HepG2 (cell line): ENCODE data around the gene NOTUM. TPM values are rescaled to one million over a fixed set of nuclear protein-coding genes. Genes with fewer than 3 reads are reported as not detected.

Source experiments
- AHDC1 ChIP-seq: sonication (generic); formaldehyde crosslinking; IDR thresholded peaks from 2 replicates; pipeline ENCODE4 v1.5.1; 2020; ENCODE audit warnings: mild to moderate bottlenecking, missing genetic modification reagents, borderline replicate concordance
- ARNT ChIP-seq: fragments of 450-650 bp; IDR thresholded peaks from 2 replicates; pipeline ENCODE4 v1.6.1; 2017
- ARNT2 ChIP-seq: sonication (generic); formaldehyde crosslinking; IDR thresholded peaks from 2 replicates; pipeline ENCODE4 v1.8.0; 2022; ENCODE audit warnings: mild to moderate bottlenecking, low read depth, missing genetic modification reagents, moderate library complexity
- BRD4 ChIP-seq: sonication (generic); formaldehyde crosslinking; IDR thresholded peaks from 2 replicates; pipeline ENCODE4 v1.4.0; 2020; ENCODE audit warnings: missing genetic modification reagents
- CBX1 ChIP-seq: IDR thresholded peaks from one replicate; pipeline ENCODE4 v1.6.1; 2016; ENCODE audit warnings: antibody characterized with exemption, low read depth
- CTCF ChIP-seq: sonication (generic); formaldehyde crosslinking; IDR thresholded peaks from 2 replicates; pipeline ENCODE4 v1.5.0; 2020; ENCODE audit warnings: mild to moderate bottlenecking, missing genetic modification reagents, moderate library complexity
- ISX ChIP-seq: sonication (generic); formaldehyde crosslinking; conservative IDR thresholded peaks from 2 replicates; pipeline ENCODE4 v1.5.0; 2020; ENCODE audit warnings: missing genetic modification reagents
- KAT2B ChIP-seq: fragments of 150-350 bp; IDR thresholded peaks from 2 replicates; pipeline ENCODE4 v1.6.1; 2014; ENCODE audit warnings: low read depth, low read length, borderline replicate concordance
- LBX2 ChIP-seq: sonication (generic); formaldehyde crosslinking; IDR thresholded peaks from 2 replicates; pipeline ENCODE4 v1.5.0; 2020; ENCODE audit warnings: missing genetic modification reagents, mild to moderate bottlenecking, borderline replicate concordance
- MYC ChIP-seq: sonication (generic); formaldehyde crosslinking; IDR thresholded peaks from 2 replicates; pipeline ENCODE4 v1.9.0; 2021; ENCODE audit warnings: missing genetic modification reagents, borderline replicate concordance
- PHF21A ChIP-seq: sonication (generic); formaldehyde crosslinking; IDR thresholded peaks from 2 replicates; pipeline ENCODE4 v1.5.0; 2020; ENCODE audit warnings: mild to moderate bottlenecking, missing genetic modification reagents
- TAF15 ChIP-seq: fragments of 200-400 bp; formaldehyde crosslinking; IDR thresholded peaks from one replicate; pipeline ENCODE4 v1.6.1; 2018; ENCODE audit warnings: mild to moderate bottlenecking, low read depth, low read length; ENCODE audit not compliant: poor library complexity, severe bottlenecking
- ZNF30 ChIP-seq: sonication (generic); formaldehyde crosslinking; IDR thresholded peaks from 2 replicates; pipeline ENCODE4 v1.5.0; 2020; ENCODE audit warnings: mild to moderate bottlenecking, missing genetic modification reagents
- ZNF337 ChIP-seq: sonication (generic); formaldehyde crosslinking; IDR thresholded peaks from 2 replicates; pipeline ENCODE4 v1.5.1; 2020; ENCODE audit warnings: missing genetic modification reagents, low read depth, mild to moderate bottlenecking, borderline replicate concordance
- ZNF672 ChIP-seq: sonication (generic); formaldehyde crosslinking; IDR thresholded peaks from 2 replicates; pipeline ENCODE4 v1.8.1; 2022; ENCODE audit warnings: missing genetic modification reagents
- ZNF761 ChIP-seq: sonication (generic); formaldehyde crosslinking; conservative IDR thresholded peaks from 2 replicates; pipeline ENCODE4 v1.4.0; 2020; ENCODE audit warnings: mild to moderate bottlenecking, missing genetic modification reagents
- ZNF883 ChIP-seq: sonication (generic); formaldehyde crosslinking; IDR thresholded peaks from 2 replicates; pipeline ENCODE4 v1.5.1; 2020; ENCODE audit warnings: mild to moderate bottlenecking, missing genetic modification reagents; ENCODE audit errors: not compliant biosample characterization
- polyA plus RNA-seq, 8 experiments: library from polyadenylated mRNA; depleted of rRNA in 3 of 8; stranded (reverse) in 7 of 8; unstranded in 1 of 8; fragments of >200 nt; fragmentation: Illumina TruSeq in 4 of 8; extraction: Trizol in 4 of 8; gene quantifications; 2 replicates each; pipeline versions ENCODE4 v1.2.1 to v1.2.3, GENCODE V29; 2011 to 2016; ENCODE audit warnings: low read depth in 4 of 8, missing spikeins in 1 of 8, mixed read lengths in 1 of 8; ENCODE audit not compliant: insufficient read depth in 1 of 8
- total RNA-seq, 5 experiments: library from RNA; depleted of rRNA; stranded (reverse); fragments of >200 nt; fragmentation: Illumina TruSeq; extraction: Trizol; gene quantifications; 2 replicates each; pipeline ENCODE4 v1.2.3, GENCODE V29; 2016; ENCODE audit warnings: low read depth in 1 of 5
- TF ChIP-seq, protein P1 (sequence below): IDR thresholded peaks from 2 replicates; pipeline ENCODE4 v1.4.0; 2020; ENCODE audit warnings: mild to moderate bottlenecking, missing genetic modification reagents

The NOTUM gene
- total and polyA plus RNA-seq, 2 of the 13 experiments (the other 11 are each of a cell fraction or from before 2014, with no cell fraction given) = 150 to 160 TPM

DNA sequence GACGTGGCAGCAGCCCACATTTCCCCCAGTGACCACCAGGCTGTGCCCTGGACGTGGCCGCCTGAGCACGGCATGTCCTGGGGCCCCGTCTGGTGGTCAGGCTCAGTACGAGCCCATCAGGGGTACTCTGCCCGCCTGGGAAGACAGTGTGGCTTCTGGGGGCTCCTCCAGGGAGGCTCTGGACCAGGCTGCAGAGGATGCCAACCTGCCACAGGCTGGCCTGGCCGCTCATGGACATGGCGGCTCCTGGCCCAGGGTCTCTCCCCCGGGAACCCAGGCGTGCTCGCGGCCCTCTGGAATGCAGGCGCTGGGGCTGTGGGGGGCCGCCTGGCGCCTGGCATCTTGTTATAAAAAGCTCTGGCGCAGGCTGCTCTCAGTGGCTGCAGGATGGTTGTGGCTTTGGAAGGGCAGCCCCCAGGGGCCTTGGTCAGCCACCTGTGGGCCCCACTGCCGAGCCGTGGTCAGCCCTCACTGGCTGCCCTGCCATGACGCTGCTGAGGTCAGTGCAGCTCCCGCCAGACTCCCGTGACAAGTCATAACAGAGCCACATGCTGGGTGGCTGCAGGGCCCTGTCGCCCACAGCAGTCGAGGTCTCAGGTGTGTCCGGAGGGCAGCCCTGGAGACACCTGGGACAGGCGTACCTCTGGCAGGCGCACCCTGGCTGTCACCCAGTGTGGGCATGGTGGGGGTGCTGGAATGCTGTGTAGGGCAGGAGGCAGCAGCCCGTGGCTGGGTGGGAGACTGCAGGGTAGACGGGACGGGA, 46.7 kb upstream of the NOTUM start (continued):
- TF ChIP-seq, protein P1, sequence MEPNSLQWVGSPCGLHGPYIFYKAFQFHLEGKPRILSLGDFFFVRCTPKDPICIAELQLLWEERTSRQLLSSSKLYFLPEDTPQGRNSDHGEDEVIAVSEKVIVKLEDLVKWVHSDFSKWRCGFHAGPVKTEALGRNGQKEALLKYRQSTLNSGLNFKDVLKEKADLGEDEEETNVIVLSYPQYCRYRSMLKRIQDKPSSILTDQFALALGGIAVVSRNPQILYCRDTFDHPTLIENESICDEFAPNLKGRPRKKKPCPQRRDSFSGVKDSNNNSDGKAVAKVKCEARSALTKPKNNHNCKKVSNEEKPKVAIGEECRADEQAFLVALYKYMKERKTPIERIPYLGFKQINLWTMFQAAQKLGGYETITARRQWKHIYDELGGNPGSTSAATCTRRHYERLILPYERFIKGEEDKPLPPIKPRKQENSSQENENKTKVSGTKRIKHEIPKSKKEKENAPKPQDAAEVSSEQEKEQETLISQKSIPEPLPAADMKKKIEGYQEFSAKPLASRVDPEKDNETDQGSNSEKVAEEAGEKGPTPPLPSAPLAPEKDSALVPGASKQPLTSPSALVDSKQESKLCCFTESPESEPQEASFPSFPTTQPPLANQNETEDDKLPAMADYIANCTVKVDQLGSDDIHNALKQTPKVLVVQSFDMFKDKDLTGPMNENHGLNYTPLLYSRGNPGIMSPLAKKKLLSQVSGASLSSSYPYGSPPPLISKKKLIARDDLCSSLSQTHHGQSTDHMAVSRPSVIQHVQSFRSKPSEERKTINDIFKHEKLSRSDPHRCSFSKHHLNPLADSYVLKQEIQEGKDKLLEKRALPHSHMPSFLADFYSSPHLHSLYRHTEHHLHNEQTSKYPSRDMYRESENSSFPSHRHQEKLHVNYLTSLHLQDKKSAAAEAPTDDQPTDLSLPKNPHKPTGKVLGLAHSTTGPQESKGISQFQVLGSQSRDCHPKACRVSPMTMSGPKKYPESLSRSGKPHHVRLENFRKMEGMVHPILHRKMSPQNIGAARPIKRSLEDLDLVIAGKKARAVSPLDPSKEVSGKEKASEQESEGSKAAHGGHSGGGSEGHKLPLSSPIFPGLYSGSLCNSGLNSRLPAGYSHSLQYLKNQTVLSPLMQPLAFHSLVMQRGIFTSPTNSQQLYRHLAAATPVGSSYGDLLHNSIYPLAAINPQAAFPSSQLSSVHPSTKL (CRISPR knock-in tag) = no peak
- TF ChIP-seq ISX (CRISPR knock-in tag) (no peak), CBX1 (no peak), KAT2B (no peak), CTCF (CRISPR knock-in tag) (peak; percentile 39), ZNF30 (CRISPR knock-in tag) (no peak), PHF21A (CRISPR knock-in tag) (no peak), TAF15 (peak; percentile 17), ZNF672 (CRISPR knock-in tag) (0 out of 2 replicates have a peak, but pooled peaks have one; percentile 4), ZNF883 (no peak), AHDC1 (CRISPR knock-in tag) (no peak), ARNT (no peak), ZNF337 (no peak), LBX2 (CRISPR knock-in tag) (no peak), ZNF761 (CRISPR knock-in tag) (no peak), MYC (CRISPR knock-in tag) (no peak), BRD4 (CRISPR knock-in tag) (no peak), ARNT2 (CRISPR knock-in tag) (no peak)
